GM12891 (cell line): Measurements from ENCODE around the gene GRPEL1.

Experiments
- PAX5 ChIP-seq: IDR thresholded peaks from 2 replicates; pipeline ENCODE4 v1.6.1; 2011; ENCODE audit warnings: low read length, moderate library complexity, mild to moderate bottlenecking; ENCODE audit not compliant: insufficient read depth, severe bottlenecking
- POLR2A ChIP-seq: IDR thresholded peaks from 2 replicates; pipeline ENCODE4 v1.6.1; 2011; ENCODE audit warnings: low read depth, low read length, control low read depth
- POLR2AphosphoS5 ChIP-seq: IDR thresholded peaks from 2 replicates; pipeline ENCODE4 v1.6.1; 2011; ENCODE audit warnings: low read depth, low read length, control low read depth
- POU2F2 ChIP-seq: IDR thresholded peaks from 2 replicates; pipeline ENCODE4 v1.6.1; 2011; ENCODE audit warnings: low read depth, mild to moderate bottlenecking, control low read depth, low read length, moderate library complexity
- SPI1 ChIP-seq: IDR thresholded peaks from 2 replicates; pipeline ENCODE4 v1.6.1; 2011; ENCODE audit warnings: low read depth, low read length, control low read depth
- TAF1 ChIP-seq: IDR thresholded peaks from 2 replicates; pipeline ENCODE4 v1.6.1; 2011; ENCODE audit warnings: low read depth, low read length, control low read depth

DNA sequence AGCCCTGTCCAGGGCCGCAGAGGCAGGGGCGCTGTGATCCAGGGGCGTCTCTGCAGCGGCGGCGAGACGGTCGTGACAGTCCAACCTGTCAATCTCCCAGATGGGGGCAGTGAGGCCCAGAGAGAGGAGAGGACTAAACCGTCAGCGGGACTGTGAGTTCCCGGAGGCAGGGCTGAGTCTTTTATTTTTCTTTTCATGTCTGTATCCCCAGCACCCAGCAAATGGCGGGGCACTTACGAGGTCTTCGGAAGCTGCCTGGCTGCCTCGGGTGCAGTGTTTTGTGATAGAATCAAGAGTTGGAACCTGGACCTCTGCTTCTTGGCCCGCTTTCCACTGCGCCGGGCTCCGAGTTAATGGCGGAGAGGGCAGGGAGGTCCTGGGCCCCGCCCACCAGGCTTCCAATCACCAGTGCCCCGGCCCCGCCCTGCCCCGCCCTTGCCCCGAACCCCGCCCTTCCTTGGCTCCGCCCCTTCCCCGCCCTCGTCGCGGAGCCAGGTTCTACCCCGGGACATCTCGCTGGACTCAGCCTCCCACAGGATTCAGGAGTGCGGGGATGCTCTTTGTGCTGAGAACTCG is 35.3 kb upstream of the GRPEL1 start:
- TF ChIP-seq TAF1 (0 out of 2 replicates have a peak, but pooled peaks have one; percentile 47), POLR2AphosphoS5 (no peak), POLR2A (peak; percentile 44; the same call in 1 of the 2 replicates), POU2F2 (no peak), SPI1 (no peak), PAX5 (no peak)
